GM12875 (cell line): ENCODE results near the gene EXOC2.

Experiments used
- H3K4me3 ChIP-seq: one replicate; pipeline ENCODE4 v1.5.1; 2011; ENCODE audit warnings: low read depth, low read length, control low read depth
- TF ChIP-seq, protein P1 (sequence below): IDR thresholded peaks from 2 replicates; pipeline ENCODE4 v1.5.1; 2011; ENCODE audit warnings: low read depth, mild to moderate bottlenecking, control low read depth, inconsistent platforms, low read length, moderate library complexity, borderline replicate concordance; ENCODE audit not compliant: insufficient read depth

The EXOC2 gene

DNA sequence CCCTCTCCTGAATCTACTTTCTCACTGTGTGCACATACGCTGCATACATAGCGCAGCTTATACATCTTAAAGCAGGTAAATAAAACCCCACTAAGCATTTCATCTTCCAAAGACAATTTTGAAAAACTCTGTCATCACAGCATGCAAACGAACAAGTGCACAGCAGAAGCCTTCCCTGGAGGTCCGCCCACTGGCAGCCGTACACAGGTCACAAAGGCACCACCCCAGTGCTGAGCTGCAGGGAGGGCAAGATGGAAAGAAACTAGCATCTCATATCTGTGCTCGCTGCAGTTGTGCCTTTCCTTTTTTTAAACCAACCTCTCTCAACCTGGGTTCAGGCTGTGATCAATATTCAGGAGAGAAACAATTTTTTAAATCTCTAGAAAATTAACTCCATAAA lies 109.3 kb downstream of the EXOC2 start:
- TF ChIP-seq, protein P1, sequence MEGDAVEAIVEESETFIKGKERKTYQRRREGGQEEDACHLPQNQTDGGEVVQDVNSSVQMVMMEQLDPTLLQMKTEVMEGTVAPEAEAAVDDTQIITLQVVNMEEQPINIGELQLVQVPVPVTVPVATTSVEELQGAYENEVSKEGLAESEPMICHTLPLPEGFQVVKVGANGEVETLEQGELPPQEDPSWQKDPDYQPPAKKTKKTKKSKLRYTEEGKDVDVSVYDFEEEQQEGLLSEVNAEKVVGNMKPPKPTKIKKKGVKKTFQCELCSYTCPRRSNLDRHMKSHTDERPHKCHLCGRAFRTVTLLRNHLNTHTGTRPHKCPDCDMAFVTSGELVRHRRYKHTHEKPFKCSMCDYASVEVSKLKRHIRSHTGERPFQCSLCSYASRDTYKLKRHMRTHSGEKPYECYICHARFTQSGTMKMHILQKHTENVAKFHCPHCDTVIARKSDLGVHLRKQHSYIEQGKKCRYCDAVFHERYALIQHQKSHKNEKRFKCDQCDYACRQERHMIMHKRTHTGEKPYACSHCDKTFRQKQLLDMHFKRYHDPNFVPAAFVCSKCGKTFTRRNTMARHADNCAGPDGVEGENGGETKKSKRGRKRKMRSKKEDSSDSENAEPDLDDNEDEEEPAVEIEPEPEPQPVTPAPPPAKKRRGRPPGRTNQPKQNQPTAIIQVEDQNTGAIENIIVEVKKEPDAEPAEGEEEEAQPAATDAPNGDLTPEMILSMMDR, result no peak
- no peak overlapping the region for H3K4me3 ChIP-seq

DNA sequence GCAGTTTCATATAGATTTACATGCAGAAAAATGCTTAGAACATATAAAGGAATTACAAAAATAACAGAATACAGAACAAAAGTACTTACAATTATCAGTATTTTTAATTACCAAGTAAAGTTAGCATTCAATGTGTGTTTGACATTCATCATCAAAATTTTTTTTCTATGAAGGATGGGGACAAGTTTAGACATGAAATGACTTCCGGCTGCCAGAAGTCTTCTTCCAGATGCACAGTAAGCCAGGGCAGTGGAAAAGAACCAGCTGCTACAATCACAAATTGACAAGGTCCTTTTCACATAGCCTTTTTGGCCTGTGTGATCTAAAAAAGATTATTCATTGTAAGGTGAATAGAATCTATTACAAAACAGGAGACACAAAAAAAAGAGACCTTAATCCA lies 109.8 kb downstream of the EXOC2 start:
- H3K4me3 ChIP-seq, result no peak overlapping the region
- TF ChIP-seq, protein P1, result no peak

DNA sequence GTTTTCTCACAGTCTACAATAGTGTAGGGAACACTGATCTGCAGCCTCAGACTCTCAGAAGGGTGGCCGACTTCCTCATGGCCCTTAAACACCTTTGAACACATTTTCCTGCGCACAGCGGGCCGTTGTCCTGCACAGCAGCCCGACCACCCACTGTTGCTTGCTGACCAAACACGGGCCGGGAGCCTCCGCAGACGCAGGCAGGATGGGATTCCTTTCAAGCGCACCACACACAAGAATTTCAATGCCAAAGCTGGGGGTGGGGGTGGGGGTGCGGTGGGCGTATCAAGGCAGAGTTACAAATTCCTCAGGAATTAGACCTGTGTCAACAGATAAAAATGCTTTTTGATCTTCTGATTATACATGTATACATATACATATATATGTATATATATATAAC lies 110.6 kb downstream of the EXOC2 start:
- TF ChIP-seq, protein P1, result no peak
- H3K4me3 ChIP-seq, result no peak overlapping the region

DNA sequence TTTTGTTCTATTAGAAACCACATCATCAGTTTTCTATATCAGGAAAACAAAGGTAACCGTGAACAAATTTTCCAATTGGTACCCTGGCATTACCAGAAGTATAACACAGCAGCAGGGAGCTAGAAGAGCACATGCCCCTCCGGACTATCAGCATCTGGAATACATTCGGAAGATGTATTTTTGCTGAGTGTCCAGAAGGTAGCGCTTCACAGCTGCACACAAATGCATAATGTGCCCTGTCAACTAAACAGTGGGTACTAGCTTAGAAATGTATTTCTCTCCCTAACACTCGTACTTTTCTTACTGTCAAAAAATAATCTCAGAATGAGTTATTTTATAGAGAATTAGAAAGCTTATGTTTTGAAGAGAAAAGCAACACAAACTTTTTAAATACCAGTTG lies 113.6 kb downstream of the EXOC2 start:
- TF ChIP-seq, protein P1, result no peak
- H3K4me3 ChIP-seq, result no peak overlapping the region

DNA sequence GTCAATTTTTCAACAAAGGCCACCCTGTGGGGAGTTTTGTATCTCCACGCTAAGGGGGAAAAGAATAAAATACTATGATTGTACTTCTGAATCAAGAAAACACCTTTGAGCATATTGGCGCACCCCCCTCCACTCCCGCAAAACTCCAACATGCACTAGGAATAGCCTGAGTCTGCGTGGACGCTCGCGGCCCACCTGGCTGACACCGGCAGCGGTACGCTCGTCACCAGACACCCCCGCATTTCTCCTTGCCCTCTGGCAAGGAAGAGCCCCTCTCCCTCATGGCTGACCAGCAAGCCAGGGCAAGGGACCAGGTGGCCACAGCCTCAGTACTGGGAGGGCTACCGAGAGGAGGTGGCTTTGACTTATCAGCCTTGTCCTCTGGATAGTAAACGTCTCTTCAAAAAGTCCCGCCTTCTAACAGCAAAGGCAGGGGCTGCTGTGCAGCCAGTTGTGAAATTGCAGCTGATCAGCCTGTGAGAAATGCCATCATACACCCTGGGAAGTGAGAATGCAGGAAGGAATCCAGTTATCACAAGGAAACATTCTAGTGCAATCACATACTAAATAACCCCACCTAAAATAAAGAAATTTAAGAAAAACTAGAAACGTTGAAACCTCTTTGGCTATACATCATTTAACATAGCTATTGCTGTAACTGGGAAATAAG lies 120.2 kb downstream of the EXOC2 start:
- no peak overlapping the region for H3K4me3 ChIP-seq
- TF ChIP-seq, protein P1, result no peak

DNA sequence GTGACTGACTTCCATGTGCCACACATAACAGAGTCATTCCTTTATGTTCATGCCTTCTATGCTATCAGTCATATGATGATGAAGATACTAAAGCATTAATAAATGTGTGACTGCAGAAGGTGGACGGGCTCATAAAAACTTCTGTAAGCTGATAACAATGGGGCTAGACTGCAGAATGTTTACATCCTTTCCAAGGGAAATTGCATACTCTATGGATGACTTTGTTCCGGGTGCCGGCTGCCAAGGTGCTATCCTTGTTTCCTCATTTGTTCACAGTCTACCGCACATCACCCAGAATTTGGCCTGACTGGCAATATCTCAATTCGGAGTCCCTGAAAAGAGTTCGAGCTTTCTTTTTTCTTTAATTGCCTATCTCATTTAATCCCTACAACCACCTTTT lies 121.0 kb downstream of the EXOC2 start:
- TF ChIP-seq, protein P1, result no peak
- H3K4me3 ChIP-seq, result no peak overlapping the region

DNA sequence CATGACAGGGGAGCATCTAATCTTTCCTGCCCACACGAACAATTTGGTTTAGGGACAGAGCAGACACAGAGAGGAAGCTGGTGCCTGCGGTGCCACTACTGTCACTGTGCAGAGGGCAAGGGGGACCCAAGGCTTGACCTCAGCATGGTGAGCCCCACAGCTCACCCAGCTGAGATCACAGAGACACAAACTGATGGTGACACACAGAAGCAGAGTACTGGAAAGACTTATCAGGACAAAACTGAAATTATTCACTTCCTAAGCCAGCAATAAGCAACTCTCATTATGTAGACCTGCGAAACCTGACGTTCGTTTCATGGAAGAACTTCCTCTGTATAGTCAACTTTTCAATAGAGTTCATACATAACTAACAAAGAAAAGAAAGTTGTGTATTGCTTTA lies 122.1 kb downstream of the EXOC2 start:
- TF ChIP-seq, protein P1, result no peak

More for the DNA sequence above, 122.1 kb downstream of the EXOC2 start:
- H3K4me3 ChIP-seq, result no peak overlapping the region
